ENCODE measurements around the gene SRA1. TPM values are rescaled to one million over a fixed set of nuclear protein-coding genes. Genes with fewer than 3 reads are reported as not detected.

Gene SRA1
- total and polyA plus RNA-seq, 2 of the 13 experiments (the other 11 are each of a cell fraction or from before 2014, with no cell fraction given) = 14.2 to 32.8 TPM

- TF ChIP-seq, protein P1, sequence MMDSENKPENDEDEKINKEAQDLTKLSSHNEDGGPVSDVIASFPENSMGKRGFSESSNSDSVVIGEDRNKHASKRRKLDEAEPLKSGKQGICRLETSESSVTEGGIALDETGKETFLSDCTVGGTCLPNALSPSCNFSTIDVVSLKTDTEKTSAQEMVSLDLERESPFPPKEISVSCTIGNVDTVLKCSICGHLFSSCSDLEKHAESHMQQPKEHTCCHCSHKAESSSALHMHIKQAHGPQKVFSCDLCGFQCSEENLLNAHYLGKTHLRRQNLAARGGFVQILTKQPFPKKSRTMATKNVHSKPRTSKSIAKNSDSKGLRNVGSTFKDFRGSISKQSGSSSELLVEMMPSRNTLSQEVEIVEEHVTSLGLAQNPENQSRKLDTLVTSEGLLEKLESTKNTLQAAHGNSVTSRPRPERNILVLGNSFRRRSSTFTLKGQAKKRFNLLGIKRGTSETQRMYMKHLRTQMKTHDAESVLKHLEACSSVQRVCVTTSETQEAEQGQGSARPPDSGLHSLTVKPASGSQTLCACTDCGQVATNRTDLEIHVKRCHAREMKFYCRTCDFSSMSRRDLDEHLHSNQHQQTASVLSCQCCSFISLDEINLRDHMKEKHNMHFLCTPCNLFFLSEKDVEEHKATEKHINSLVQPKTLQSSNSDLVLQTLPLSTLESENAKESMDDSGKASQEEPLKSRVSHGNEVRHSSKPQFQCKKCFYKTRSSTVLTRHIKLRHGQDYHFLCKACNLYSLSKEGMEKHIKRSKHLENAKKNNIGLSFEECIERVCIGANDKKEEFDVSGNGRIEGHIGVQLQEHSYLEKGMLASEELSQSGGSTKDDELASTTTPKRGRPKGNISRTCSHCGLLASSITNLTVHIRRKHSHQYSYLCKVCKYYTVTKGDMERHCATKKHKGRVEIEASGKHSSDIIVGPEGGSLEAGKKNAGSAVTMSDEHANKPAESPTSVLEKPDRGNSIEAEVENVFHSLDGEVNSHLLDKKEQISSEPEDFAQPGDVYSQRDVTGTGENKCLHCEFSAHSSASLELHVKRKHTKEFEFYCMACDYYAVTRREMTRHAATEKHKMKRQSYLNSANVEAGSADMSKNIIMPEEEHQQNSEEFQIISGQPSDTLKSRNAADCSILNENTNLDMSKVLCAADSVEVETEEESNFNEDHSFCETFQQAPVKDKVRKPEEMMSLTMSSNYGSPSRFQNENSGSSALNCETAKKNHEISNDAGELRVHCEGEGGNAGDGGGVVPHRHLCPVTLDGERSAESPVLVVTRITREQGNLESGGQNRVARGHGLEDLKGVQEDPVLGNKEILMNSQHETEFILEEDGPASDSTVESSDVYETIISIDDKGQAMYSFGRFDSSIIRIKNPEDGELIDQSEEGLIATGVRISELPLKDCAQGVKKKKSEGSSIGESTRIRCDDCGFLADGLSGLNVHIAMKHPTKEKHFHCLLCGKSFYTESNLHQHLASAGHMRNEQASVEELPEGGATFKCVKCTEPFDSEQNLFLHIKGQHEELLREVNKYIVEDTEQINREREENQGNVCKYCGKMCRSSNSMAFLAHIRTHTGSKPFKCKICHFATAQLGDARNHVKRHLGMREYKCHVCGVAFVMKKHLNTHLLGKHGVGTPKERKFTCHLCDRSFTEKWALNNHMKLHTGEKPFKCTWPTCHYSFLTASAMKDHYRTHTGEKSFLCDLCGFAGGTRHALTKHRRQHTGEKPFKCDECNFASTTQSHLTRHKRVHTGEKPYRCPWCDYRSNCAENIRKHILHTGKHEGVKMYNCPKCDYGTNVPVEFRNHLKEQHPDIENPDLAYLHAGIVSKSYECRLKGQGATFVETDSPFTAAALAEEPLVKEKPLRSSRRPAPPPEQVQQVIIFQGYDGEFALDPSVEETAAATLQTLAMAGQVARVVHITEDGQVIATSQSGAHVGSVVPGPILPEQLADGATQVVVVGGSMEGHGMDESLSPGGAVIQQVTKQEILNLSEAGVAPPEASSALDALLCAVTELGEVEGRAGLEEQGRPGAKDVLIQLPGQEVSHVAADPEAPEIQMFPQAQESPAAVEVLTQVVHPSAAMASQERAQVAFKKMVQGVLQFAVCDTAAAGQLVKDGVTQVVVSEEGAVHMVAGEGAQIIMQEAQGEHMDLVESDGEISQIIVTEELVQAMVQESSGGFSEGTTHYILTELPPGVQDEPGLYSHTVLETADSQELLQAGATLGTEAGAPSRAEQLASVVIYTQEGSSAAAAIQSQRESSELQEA (CRISPR knock-in tag; IDR thresholded peaks at IDR 0.05; ENCODE audit: not compliant biosample characterization) = peak; percentile 94
- TF ChIP-seq ZNF703 (CRISPR knock-in tag; IDR thresholded peaks at IDR 0.05; ENCODE audit: borderline replicate concordance) (no peak), ZSCAN31 (CRISPR knock-in tag; IDR thresholded peaks at IDR 0.05; ENCODE audit: low read depth) (peak; percentile 81), BORCS8-MEF2B (CRISPR knock-in tag; IDR thresholded peaks at IDR 0.05) (peak; percentile 66), GLMP (CRISPR knock-in tag; IDR thresholded peaks at IDR 0.05; ENCODE audit: borderline replicate concordance) (no peak), ZNF747 (CRISPR knock-in tag; IDR thresholded peaks at IDR 0.05; ENCODE audit: borderline replicate concordance) (peak; percentile 89; the same call in 1 of the 2 replicates), PRMT3 (CRISPR knock-in tag; IDR thresholded peaks at IDR 0.05; ENCODE audit: borderline replicate concordance, low read depth) (no peak), TARDBP (CRISPR knock-in tag; IDR thresholded peaks at IDR 0.05) (peak; percentile 58; the same call in 1 of the 2 replicates), LCORL (IDR thresholded peaks at IDR 0.05) (no peak), LCORL (CRISPR knock-in tag; IDR thresholded peaks at IDR 0.05) (peak; percentile 49; the same call in 1 of the 2 replicates), ZNF562 (CRISPR knock-in tag; IDR thresholded peaks at IDR 0.05; ENCODE audit: borderline replicate concordance) (no peak), ZNF513 (CRISPR knock-in tag; conservative IDR thresholded peaks at IDR 0.05) (no peak), FOXA1 (IDR thresholded peaks at IDR 0.05) (no peak), FOXA1 (CRISPR knock-in tag; IDR thresholded peaks at IDR 0.05) (no peak)
- TF ChIP-seq, protein P2, sequence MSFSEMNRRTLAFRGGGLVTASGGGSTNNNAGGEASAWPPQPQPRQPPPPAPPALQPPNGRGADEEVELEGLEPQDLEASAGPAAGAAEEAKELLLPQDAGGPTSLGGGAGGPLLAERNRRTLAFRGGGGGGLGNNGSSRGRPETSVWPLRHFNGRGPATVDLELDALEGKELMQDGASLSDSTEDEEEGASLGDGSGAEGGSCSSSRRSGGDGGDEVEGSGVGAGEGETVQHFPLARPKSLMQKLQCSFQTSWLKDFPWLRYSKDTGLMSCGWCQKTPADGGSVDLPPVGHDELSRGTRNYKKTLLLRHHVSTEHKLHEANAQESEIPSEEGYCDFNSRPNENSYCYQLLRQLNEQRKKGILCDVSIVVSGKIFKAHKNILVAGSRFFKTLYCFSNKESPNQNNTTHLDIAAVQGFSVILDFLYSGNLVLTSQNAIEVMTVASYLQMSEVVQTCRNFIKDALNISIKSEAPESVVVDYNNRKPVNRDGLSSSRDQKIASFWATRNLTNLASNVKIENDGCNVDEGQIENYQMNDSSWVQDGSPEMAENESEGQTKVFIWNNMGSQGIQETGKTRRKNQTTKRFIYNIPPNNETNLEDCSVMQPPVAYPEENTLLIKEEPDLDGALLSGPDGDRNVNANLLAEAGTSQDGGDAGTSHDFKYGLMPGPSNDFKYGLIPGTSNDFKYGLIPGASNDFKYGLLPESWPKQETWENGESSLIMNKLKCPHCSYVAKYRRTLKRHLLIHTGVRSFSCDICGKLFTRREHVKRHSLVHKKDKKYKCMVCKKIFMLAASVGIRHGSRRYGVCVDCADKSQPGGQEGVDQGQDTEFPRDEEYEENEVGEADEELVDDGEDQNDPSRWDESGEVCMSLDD (CRISPR knock-in tag; IDR thresholded peaks at IDR 0.05; ENCODE audit: borderline replicate concordance) = no peak
Measured at GRCh38 chr5:140557136-140557805, at the start of gene SRA1 (continued).

Measured in HepG2 (cell line).